Gastrocnemius medialis (tissue), 4 donors: ENCODE data around the gene SPDYE18. TPM values are rescaled to one million over a fixed set of nuclear protein-coding genes. Genes with fewer than 3 reads are reported as not detected.
"Not testable (repeated sequence)": the region's sequence is repeated elsewhere in the genome, so short reads cannot be mapped to it uniquely, and the experiment has no call there.

Experiments
- ATAC-seq, 2 donors: fragments of 150-250 bp; one replicate each; pipeline ENCODE4 v1.9.1; 2016
- DNase-seq, 2 donors: peaks; one replicate each; pipeline ENCODE4 v3.0.0-alpha.2; 2019
- H3K27ac ChIP-seq, 4 donors: fragments of 200-600 bp; sonication (generic); 1 replicate in 1 of 4; 2 replicates in 3 of 4; pipeline ENCODE4 v1.5.1; 2016 to 2018; ENCODE audit warnings: mild to moderate bottlenecking in 2 of 4, moderate library complexity in 1 of 4
- H3K27me3 ChIP-seq, 3 donors: fragments of 200-600 bp; sonication (generic) in 2 of 3; 1 replicate in 1 of 3; 2 replicates in 2 of 3; pipeline versions ENCODE4 v1.5.1 to v1.6.0; 2016 to 2019; ENCODE audit warnings: mild to moderate bottlenecking in 1 of 3, moderate library complexity in 1 of 3
- H3K36me3 ChIP-seq, 2 donors: fragments of 200-600 bp; sonication (generic) in 1 of 2; one replicate each; pipeline ENCODE4 v1.5.1; 2017 to 2018
- H3K4me1 ChIP-seq, 2 donors: fragments of 200-600 bp; sonication (generic) in 1 of 2; one replicate each; pipeline ENCODE4 v1.5.1; 2016 to 2017; ENCODE audit warnings: mild to moderate bottlenecking in 2 of 2
- H3K4me3 ChIP-seq, 4 donors: fragments of 200-600 bp; sonication (generic) in 3 of 4; 1 replicate in 1 of 4; 2 replicates in 3 of 4; pipeline ENCODE4 v1.5.1; 2016 to 2019; ENCODE audit warnings: mild to moderate bottlenecking in 2 of 4
- H3K9me3 ChIP-seq, 3 donors: fragments of 200-600 bp; sonication (generic) in 2 of 3; 1 replicate in 1 of 3; 2 replicates in 2 of 3; pipeline ENCODE4 v1.5.1; 2016 to 2019
- in situ Hi-C, 4 donors: fragments of 200-750 bp; cut with MboI; loops; one replicate each; pipeline versions ENCODE4 v1.15.0 to v1.8.0; 2017; ENCODE audit warnings: low sequenced_read_pairs in 4 of 4
- intact Hi-C: fragments of 100-400 bp; cut with DNase I; formaldehyde crosslinking; loops from one replicate; pipeline ENCODE4 v1.15.1; 2023; ENCODE audit warnings: low total_unique reads
- total RNA-seq, 4 donors: library from RNA; depleted of rRNA; stranded (reverse); fragments of >200 nt; gene quantifications; one replicate each; pipeline versions ENCODE4 v1.1.0 to v1.2.3, GENCODE V29; 2016

The SPDYE18 gene, protein sequence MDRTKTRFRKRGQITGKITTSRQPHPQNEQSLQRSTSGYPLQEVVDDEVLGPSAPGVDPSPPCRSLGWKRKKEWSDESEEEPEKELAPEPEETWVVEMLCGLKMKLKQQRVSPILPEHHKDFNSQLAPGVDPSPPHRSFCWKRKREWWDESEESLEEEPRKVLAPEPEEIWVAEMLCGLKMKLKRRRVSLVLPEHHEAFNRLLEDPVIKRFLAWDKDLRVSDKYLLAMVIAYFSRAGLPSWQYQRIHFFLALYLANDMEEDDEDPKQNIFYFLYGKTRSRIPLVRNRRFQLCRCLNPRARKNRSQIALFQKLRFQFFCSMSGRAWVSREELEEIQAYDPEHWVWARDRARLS
- 1 to 10 TPM in 1 of 4 donors, under 1 TPM in 1, not detected in 2; 0.32 to 3.0 TPM for total RNA-seq

GRCh38 chr7:77062557-77062956 lies at the start of gene SPDYE18:
Gene SPDYE18, minus strand, starts transcription at chr7:77062558. Its CDS starts 2,046 bp downstream, at chr7:77060512.
- intact Hi-C loops, H3K4me3 ChIP-seq, DNase-seq, H3K9me3 ChIP-seq, ATAC-seq, H3K27ac ChIP-seq, in situ Hi-C loops, H3K36me3 ChIP-seq, H3K4me1 ChIP-seq, H3K27me3 ChIP-seq: not testable (repeated sequence)

DNA sequence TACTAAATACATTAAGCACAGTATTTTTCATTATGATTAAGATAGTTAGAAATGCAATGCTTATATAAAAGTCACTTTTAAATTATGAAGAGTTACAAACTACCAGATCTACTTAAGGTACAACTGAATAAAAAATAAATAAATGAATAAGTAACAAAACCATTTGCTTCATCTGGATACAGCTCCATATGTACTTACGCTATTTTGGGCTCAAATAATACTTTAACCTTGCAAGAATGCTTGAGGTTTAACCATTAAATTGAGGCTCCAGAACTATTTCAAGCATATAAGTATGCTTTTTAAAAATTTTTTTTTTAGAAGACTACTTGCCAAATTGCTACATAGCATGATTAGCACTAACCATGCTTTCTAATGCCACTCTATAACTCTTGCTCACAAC lies 46.0 kb upstream of the SPDYE18 start:
- Histone ChIP-seq H3K27ac (peak overlapping the region in 1 of 4 donors; percentile 31), H3K4me1 (peaks cover 10 to 12% of the 10 kb centered on the region in 2 donors)
- in situ Hi-C loops: loop anchor here in 1 of 4 donors (25.0 kb wide), 1 partner anchor 229 kb away; no protein-coding TSS in a partner anchor
- H3K9me3 ChIP-seq, DNase-seq, H3K4me3 ChIP-seq, ATAC-seq, intact Hi-C loops, H3K36me3 ChIP-seq, H3K27me3 ChIP-seq: not testable (repeated sequence)

- Histone ChIP-seq H3K27ac (peak overlapping the region in 3 of 4 donors; percentile 33 to 59 (median 39)), H3K4me1 (peaks cover 10 to 12% of the 10 kb centered on the region in 2 donors)
- intact Hi-C loops, DNase-seq, H3K36me3 ChIP-seq, H3K27me3 ChIP-seq, H3K4me3 ChIP-seq, H3K9me3 ChIP-seq: not testable (repeated sequence)
- peak; percentile 74 to 85 for ATAC-seq
- in situ Hi-C loops: loop anchor here in 1 of 4 donors (25.0 kb wide), 1 partner anchor 230 kb away; no protein-coding TSS in a partner anchor
Measured at GRCh38 chr7:77107659-77108058, 45.3 kb upstream of the SPDYE18 start.

DNA sequence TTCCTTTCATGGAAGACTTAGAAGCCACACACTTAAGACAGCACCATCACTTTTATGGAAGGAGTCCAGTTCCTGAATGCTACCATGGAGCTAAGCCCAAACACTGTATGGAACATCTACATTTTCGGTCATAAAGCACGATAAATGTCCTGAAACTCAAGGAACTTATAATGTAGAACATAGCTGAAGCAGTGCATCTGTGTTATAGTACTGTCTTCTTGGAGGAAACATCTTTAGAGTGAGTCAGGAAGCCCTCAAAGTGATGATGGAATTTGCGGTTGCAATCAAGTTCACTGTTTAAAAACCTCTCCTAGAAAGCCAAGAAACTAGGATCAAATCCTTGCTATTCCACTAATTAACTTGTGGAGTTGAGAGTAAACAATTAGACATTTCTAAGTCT lies 43.5 kb upstream of the SPDYE18 start:
- DNase-seq, H3K9me3 ChIP-seq, intact Hi-C loops, H3K36me3 ChIP-seq, H3K4me3 ChIP-seq, H3K27ac ChIP-seq, ATAC-seq, H3K27me3 ChIP-seq: not testable (repeated sequence)
- in situ Hi-C loops: loop anchor here in 1 of 4 donors (25.0 kb wide), 1 partner anchor 231 kb away; no protein-coding TSS in a partner anchor
- H3K4me1 ChIP-seq: peaks cover 10 to 12% of the 10 kb centered on the region in 2 donors

- H3K36me3 ChIP-seq, ATAC-seq, DNase-seq, intact Hi-C loops, H3K9me3 ChIP-seq, H3K27ac ChIP-seq, H3K4me3 ChIP-seq, H3K27me3 ChIP-seq, H3K4me1 ChIP-seq: not testable (repeated sequence)
- in situ Hi-C loops: loop anchor here in 1 of 4 donors (25.0 kb wide), 1 partner anchor 235 kb away; no protein-coding TSS in a partner anchor
Measured at GRCh38 chr7:77102671-77103070, 40.3 kb upstream of the SPDYE18 start.

- ATAC-seq, intact Hi-C loops, DNase-seq, H3K27me3 ChIP-seq, H3K27ac ChIP-seq, H3K36me3 ChIP-seq, H3K4me3 ChIP-seq, H3K9me3 ChIP-seq, H3K4me1 ChIP-seq: not testable (repeated sequence)
- in situ Hi-C loops: loop anchor here in 1 of 4 donors (25.0 kb wide), 1 partner anchor 236 kb away; no protein-coding TSS in a partner anchor
Measured at GRCh38 chr7:77101187-77101586, 38.8 kb upstream of the SPDYE18 start.

- intact Hi-C loops: not testable (repeated sequence)
Measured at GRCh38 chr7:77100501-77100900, 38.1 kb upstream of the SPDYE18 start.

DNA sequence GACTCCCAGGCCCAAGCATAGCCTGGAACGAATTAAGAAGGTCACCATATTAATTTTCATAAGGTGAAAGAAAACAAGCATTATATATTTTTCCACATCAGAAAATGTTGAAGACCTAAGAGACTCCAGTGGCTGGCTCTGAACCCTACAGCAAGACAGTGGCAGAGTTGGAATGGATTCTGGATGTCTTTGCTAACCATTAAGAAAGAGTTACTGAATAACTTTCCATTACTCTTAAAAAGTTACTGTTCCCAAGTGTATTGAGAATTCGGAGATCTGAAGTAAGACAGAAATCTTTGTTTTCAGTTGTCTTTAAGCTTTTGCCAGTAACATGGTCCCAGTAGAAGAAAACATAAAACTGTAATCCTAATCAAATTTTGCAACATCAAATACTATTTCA lies 29.9 kb upstream of the SPDYE18 start:
- H3K4me1 ChIP-seq, H3K27ac ChIP-seq, H3K36me3 ChIP-seq, H3K9me3 ChIP-seq, ATAC-seq, in situ Hi-C loops, H3K4me3 ChIP-seq, intact Hi-C loops, H3K27me3 ChIP-seq, DNase-seq: not testable (repeated sequence)

More at GRCh38 chr7:77100501-77100900, 38.1 kb upstream of the SPDYE18 start:
- not testable (repeated sequence) for H3K9me3 ChIP-seq, H3K27me3 ChIP-seq, H3K27ac ChIP-seq, H3K4me3 ChIP-seq, ATAC-seq, H3K36me3 ChIP-seq, DNase-seq, H3K4me1 ChIP-seq
- in situ Hi-C loops: loop anchor here in 1 of 4 donors (25.0 kb wide), 1 partner anchor 237 kb away; no protein-coding TSS in a partner anchor

DNA sequence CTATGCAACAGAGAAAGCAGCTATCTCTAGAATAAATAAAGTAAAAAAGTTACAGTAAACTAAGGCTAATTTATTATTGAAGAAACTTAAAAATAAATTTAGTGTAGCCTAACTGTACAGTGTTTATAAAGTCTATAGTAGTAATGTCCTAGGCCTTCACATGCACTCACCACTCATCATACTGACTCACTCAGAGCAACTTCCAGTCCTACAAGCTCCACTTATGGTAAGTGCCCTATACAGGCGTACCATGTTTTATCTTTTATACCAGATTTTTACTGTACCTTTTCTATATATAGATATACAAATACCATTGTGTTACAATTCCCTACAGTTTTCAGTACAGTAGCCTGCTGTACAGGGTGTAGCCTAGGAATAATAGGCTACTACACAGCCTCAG lies 19.8 kb upstream of the SPDYE18 start:
- H3K27ac ChIP-seq, in situ Hi-C loops, intact Hi-C loops, H3K9me3 ChIP-seq, H3K36me3 ChIP-seq, H3K4me3 ChIP-seq, ATAC-seq, H3K27me3 ChIP-seq, DNase-seq, H3K4me1 ChIP-seq: not testable (repeated sequence)

DNA sequence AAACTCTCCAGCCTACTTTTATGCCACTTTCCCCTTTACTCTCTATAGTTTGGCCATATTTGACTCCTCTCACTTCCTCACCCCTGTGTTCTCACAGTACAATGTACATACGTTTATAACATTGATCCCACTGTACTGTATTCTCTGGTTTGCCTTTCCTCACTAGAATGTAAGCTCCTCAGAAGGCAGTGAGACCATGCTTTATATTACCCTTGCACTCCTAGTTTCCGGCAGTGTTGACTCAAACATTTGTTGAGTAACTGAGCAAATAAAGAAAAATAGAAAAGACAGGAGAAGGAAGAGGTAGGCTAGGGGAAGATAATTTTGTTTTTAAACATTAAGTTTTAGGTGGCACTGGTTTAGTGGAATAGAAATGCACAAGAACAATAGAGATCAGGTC lies 17.9 kb upstream of the SPDYE18 start:
- H3K4me1 ChIP-seq, intact Hi-C loops, DNase-seq, H3K9me3 ChIP-seq, in situ Hi-C loops, H3K4me3 ChIP-seq, H3K27me3 ChIP-seq, ATAC-seq, H3K36me3 ChIP-seq, H3K27ac ChIP-seq: not testable (repeated sequence)

DNA sequence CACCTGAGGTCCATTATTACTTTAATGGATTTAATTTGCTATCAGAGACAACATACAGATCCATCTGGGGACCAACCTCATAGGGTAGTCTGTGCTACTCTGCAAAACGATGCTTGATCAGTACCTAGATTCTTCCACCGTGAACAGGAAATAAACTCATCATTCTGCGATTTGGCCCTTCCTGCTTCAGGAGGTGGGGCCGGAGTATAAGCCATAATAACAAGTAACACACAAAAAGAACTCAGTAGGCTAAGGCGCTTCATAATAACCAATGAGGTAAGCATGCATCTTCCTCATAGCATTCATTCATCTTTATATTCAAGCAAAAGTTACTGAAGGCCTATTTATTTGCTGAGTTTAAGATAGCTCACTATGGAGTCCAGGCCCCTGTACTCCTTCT lies 17.3 kb upstream of the SPDYE18 start:
- H3K9me3 ChIP-seq, in situ Hi-C loops, H3K4me3 ChIP-seq, DNase-seq, intact Hi-C loops, H3K27ac ChIP-seq, H3K27me3 ChIP-seq, ATAC-seq, H3K4me1 ChIP-seq, H3K36me3 ChIP-seq: not testable (repeated sequence)

DNA sequence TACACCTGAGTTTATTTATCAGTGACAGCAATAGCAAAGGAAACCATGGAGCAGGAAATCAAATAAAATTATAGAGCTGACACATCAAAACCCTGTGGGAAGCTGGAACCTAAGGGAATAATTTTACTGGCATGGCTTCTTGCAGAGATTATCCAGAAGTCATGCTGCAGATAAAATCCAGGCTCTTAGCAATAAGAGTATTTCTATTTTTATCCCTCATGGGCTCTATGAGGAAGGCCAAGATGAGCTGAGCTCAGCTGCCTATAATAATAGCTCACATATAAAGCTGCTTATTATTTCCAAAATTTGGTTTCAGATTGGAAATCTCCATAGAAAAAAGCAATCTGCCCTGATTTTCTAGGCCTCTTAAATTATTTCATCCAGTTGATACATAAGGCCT lies 16.8 kb upstream of the SPDYE18 start:
- peak; percentile 62 to 80 for ATAC-seq
- DNase-seq, H3K36me3 ChIP-seq, H3K4me1 ChIP-seq, H3K9me3 ChIP-seq, H3K4me3 ChIP-seq, H3K27me3 ChIP-seq, in situ Hi-C loops, intact Hi-C loops: not testable (repeated sequence)
- peak overlapping the region in 2 of 4 donors; percentile 31 to 40 for H3K27ac ChIP-seq
